GM21381 (cell line): ENCODE results near the gene DGKA.
A peak's percentile ranks its signal among the peaks of the same experiment; 100 is the strongest.
"Not testable (repeated sequence)": the region's sequence is repeated elsewhere in the genome, so short reads cannot be mapped to it uniquely, and the experiment has no call there.

ENCODE experiments used
- ATAC-seq: cut with Tn5 transposase; IDR thresholded peaks from one replicate; pipeline ENCODE4 v1.9.1; 2021; ENCODE audit warnings: mild to moderate bottlenecking, moderate library complexity; ENCODE audit not compliant: unreplicated experiment

DGKA gene

GRCh38 chr12:55966408-55967281 lies 35.7 kb downstream of the DGKA start, which contains the start of gene CDK2:
CDK2 (plus strand) TSS chr12:55966830; CDS start chr12:55967009, 179 bp downstream.
- ATAC-seq, result peak; percentile 95

- no peak for ATAC-seq
These were observed 38.4 kb downstream of the DGKA start for GRCh38 chr12:55969356-55969755.

DNA sequence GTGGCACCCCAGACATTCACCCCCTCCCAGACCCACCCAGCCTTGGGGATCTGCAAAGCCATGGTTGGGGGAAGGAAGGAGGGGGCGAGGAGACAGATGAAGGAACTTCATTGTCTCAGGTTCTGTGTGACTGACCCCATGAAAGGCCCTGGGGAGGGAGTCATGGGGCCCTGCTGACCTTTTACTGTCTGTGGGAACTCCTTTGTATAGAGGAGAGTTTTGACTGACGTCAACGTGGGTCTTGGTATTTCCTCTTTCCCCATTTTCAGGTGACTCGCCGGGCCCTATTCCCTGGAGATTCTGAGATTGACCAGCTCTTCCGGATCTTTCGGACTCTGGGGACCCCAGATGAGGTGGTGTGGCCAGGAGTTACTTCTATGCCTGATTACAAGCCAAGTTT lies 39.8 kb downstream of the DGKA start:
- no peak for ATAC-seq

- no peak for ATAC-seq
These were observed 41.1 kb downstream of the DGKA start for GRCh38 chr12:55972042-55972441.

DNA sequence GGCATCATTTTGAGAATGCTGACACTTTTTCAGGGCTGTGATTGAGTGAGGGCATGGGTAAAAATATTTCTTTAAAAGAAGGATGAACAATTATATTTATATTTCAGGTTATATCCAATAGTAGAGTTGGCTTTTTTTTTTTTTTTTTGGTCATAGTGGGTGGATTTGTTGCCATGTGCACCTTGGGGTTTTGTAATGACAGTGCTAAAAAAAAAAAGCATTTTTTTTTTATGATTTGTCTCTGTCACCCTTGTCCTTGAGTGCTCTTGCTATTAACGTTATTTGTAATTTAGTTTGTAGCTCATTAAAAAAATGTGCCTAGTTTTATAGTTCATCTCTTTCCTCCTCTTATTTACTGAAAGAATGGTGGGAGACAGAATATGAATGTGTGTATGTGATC lies 41.5 kb downstream of the DGKA start:
- ATAC-seq, result no peak

- ATAC-seq, result no peak
These were observed 42.1 kb downstream of the DGKA start for GRCh38 chr12:55972911-55973598.

- peak; percentile 90 for ATAC-seq
These were observed 42.8 kb downstream of the DGKA start, which contains the start of gene RAB5B for GRCh38 chr12:55973599-55974307. RAB5B (plus strand) TSS chr12:55974078; CDS start chr12:55986961, 12,883 bp downstream.

DNA sequence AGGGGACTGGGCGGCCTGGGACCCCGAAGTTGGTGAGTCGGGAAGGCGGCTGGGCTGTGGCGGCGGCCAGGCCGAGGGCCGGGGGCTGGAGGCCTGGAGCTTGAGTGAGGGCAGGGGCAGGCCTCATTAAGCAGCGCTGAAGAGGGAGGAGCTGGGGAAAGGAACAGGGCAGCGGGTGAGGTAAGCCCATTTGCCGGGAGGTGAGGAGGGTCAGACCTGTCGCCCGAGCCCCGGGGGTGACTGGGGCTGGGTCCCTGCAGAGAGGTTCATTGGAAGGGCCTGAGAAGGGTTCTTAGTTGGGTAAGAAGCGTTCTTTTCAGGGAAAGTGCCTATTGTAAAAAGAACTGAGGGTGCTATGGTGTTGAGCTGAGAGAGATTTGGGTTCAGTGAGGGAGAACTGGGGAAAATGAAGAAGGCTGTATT lies 43.4 kb downstream of the DGKA start:
- peak; percentile 7 for ATAC-seq

DNA sequence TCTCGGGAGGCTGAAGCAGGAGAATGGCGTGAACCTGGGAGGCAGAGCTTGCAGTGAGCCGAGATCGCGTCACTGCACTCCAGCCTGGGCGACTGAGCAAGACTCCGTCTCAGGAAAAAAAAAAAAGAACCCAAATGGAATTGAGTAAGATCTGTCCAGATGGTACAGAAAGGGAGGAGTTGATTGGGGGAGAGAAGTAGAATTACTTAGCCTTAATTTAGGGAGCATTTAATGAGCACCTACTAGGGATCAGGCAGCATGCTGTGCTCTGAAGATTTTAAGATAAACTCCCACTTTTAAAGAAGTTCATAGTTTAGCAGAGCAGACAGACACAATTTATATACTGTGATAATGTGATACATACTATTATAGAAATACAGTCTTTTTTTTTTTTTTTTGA lies 47.4 kb downstream of the DGKA start:
- no peak for ATAC-seq

GRCh38 chr12:55979069-55979468 lies 48.1 kb downstream of the DGKA start:
- ATAC-seq, result no peak

- ATAC-seq, result not testable (repeated sequence)
These were observed 50.9 kb downstream of the DGKA start for GRCh38 chr12:55981882-55982281.

GRCh38 chr12:55982319-55982936 lies 51.5 kb downstream of the DGKA start:
- no peak for ATAC-seq

- no peak for ATAC-seq
These were observed 52.4 kb downstream of the DGKA start for GRCh38 chr12:55983232-55983842.

- ATAC-seq, result no peak
These were observed 53.9 kb downstream of the DGKA start for GRCh38 chr12:55984861-55985260.

DNA sequence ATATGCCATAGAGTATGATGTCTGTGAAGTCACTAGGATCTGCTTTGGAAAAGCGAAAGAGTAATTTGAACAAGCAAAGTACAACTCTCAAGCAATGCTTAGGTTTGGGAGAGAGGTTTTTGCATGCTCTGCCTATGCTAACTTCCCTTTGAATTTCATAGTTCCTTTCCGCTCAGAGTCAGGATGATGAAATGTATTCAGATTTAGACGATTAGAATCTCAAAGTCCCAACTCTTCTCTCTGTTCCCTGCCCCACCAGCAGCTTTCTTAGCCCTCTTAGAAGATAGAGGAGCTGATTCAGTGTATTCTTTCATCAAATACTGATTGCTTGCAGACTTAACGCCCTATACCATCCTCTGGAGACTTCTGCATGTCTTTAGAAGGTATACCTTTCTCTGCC lies 54.4 kb downstream of the DGKA start:
- no peak for ATAC-seq

GRCh38 chr12:55985976-55986375 lies 55.0 kb downstream of the DGKA start:
- ATAC-seq, result not testable (repeated sequence)

DNA sequence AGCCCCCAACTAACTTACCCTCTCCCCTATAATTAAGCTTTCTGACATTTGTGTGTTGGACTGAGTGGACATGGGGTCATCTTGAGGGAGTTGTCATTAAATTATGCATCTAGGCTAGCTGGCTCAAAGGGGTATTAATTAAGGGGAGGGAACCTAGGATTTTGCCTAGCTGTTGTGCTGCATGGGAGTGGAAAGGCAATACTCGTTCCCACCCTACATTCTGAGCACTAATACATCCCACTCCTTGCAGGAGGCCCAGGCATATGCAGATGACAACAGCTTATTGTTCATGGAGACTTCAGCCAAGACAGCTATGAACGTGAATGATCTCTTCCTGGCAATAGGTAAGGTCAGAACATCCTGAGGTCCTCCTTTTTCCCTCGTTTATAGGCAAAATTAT lies 60.1 kb downstream of the DGKA start:
- no peak for ATAC-seq

DNA sequence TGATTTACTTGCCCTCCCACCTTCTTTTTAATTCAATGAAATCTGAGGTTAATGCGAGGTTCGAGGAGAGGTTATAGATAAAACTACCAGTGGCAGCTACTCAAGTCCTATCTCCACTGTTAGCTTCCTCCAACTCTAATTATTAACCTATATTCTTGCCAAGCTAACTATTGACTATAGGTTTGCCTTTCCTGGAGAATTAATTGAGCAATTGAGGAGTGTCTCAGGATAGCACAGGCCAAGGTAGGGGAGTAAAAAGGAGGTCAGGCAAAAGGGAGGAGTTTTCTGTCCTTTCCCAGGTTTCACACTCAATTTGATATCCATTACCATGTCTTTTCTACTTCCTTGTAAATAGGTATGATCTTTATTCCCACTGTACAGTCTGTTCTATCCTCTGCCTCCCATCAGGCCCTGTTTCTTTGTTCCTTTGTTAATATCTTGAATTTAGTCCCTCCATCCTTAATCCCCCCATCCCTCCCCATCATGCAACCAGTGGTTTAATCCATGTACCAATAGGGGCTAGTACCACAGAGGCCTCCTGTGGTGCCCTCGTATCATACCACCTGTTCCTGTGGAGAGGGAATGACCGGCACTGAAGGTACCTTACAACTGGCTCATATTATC lies 62.4 kb downstream of the DGKA start:
- ATAC-seq, result no peak

- no peak for ATAC-seq
These were observed 64.4 kb downstream of the DGKA start for GRCh38 chr12:55995366-55995765.

- no peak for ATAC-seq
These were observed 65.3 kb downstream of the DGKA start for GRCh38 chr12:55996201-55996714.
